ENCODE results near the gene TEX35.

Gene TEX35

GRCh38 chr1:178503849-178504248, 9.1 kb upstream of the TEX35 start:
- Histone ChIP-seq H3K27me3 (ENCODE audit: control insufficient read depth, insufficient read depth, low read length) (no peaks in the 10 kb centered on the region), H3K4me3 (ENCODE audit: low read depth, low read length) (no peak overlapping the region), H3K9ac (ENCODE audit: low read depth, low read length) (no peak overlapping the region), H3K9me3 (ENCODE audit: control insufficient read depth, insufficient read depth, low read length) (no peaks in the 10 kb centered on the region), H3K36me3 (ENCODE audit: control insufficient read depth, insufficient read depth, low read length) (no peaks in the 10 kb centered on the region), H3K4me1 (ENCODE audit: control insufficient read depth, insufficient read depth, low read length) (no peaks in the 10 kb centered on the region)

GRCh38 chr1:178504286-178504685, 8.6 kb upstream of the TEX35 start:
- Histone ChIP-seq H3K27me3 (ENCODE audit: control insufficient read depth, insufficient read depth, low read length) (no peaks in the 10 kb centered on the region), H3K9ac (ENCODE audit: low read depth, low read length) (no peak overlapping the region), H3K4me1 (ENCODE audit: control insufficient read depth, insufficient read depth, low read length) (no peaks in the 10 kb centered on the region), H3K36me3 (ENCODE audit: control insufficient read depth, insufficient read depth, low read length) (no peaks in the 10 kb centered on the region), H3K4me3 (ENCODE audit: low read depth, low read length) (no peak overlapping the region), H3K9me3 (ENCODE audit: control insufficient read depth, insufficient read depth, low read length) (no peaks in the 10 kb centered on the region)

GRCh38 chr1:178506177-178506576, 6.7 kb upstream of the TEX35 start:
- Histone ChIP-seq H3K36me3 (ENCODE audit: control insufficient read depth, insufficient read depth, low read length) (no peaks in the 10 kb centered on the region), H3K9me3 (ENCODE audit: control insufficient read depth, insufficient read depth, low read length) (no peaks in the 10 kb centered on the region), H3K4me3 (ENCODE audit: low read depth, low read length) (no peak overlapping the region), H3K27me3 (ENCODE audit: control insufficient read depth, insufficient read depth, low read length) (no peaks in the 10 kb centered on the region), H3K9ac (ENCODE audit: low read depth, low read length) (no peak overlapping the region), H3K4me1 (ENCODE audit: control insufficient read depth, insufficient read depth, low read length) (no peaks in the 10 kb centered on the region)

- Histone ChIP-seq H3K4me3 (ENCODE audit: low read depth, low read length) (no peak overlapping the region), H3K36me3 (ENCODE audit: control insufficient read depth, insufficient read depth, low read length) (no peaks in the 10 kb centered on the region), H3K9me3 (ENCODE audit: control insufficient read depth, insufficient read depth, low read length) (no peaks in the 10 kb centered on the region)
These were observed 6.2 kb upstream of the TEX35 start for GRCh38 chr1:178506669-178507068.

GRCh38 chr1:178509414-178510007, 3.4 kb upstream of the TEX35 start:
- no peak overlapping the region for H3K9ac ChIP-seq (ENCODE audit: low read depth, low read length)
- H3K27me3 ChIP-seq (ENCODE audit: control insufficient read depth, insufficient read depth, low read length) = no peaks in the 10 kb centered on the region
- no peak overlapping the region for H3K4me3 ChIP-seq (ENCODE audit: low read depth, low read length)
- H3K9me3 ChIP-seq (ENCODE audit: control insufficient read depth, insufficient read depth, low read length) = no peaks in the 10 kb centered on the region
- H3K4me1 ChIP-seq (ENCODE audit: control insufficient read depth, insufficient read depth, low read length) = no peaks in the 10 kb centered on the region
- no peaks in the 10 kb centered on the region for H3K36me3 ChIP-seq (ENCODE audit: control insufficient read depth, insufficient read depth, low read length)

More at GRCh38 chr1:178506669-178507068, 6.2 kb upstream of the TEX35 start:
- Histone ChIP-seq H3K27me3 (ENCODE audit: control insufficient read depth, insufficient read depth, low read length) (no peaks in the 10 kb centered on the region), H3K9ac (ENCODE audit: low read depth, low read length) (no peak overlapping the region), H3K4me1 (ENCODE audit: control insufficient read depth, insufficient read depth, low read length) (no peaks in the 10 kb centered on the region)

GRCh38 chr1:178510155-178510554, 2.8 kb upstream of the TEX35 start:
- H3K36me3 ChIP-seq (ENCODE audit: control insufficient read depth, insufficient read depth, low read length) = no peaks in the 10 kb centered on the region
- no peaks in the 10 kb centered on the region for H3K4me1 ChIP-seq (ENCODE audit: control insufficient read depth, insufficient read depth, low read length)
- H3K27me3 ChIP-seq (ENCODE audit: control insufficient read depth, insufficient read depth, low read length) = no peaks in the 10 kb centered on the region
- no peaks in the 10 kb centered on the region for H3K9me3 ChIP-seq (ENCODE audit: control insufficient read depth, insufficient read depth, low read length)
- no peak overlapping the region for H3K9ac ChIP-seq (ENCODE audit: low read depth, low read length)
- no peak overlapping the region for H3K4me3 ChIP-seq (ENCODE audit: low read depth, low read length)

- H3K9ac ChIP-seq (ENCODE audit: low read depth, low read length) = no peak overlapping the region
These were observed 522 bp downstream of the TEX35 start for GRCh38 chr1:178513278-178513983.

GRCh38 chr1:178516110-178516509, 3.2 kb downstream of the TEX35 start:
- Histone ChIP-seq H3K4me3 (ENCODE audit: low read depth, low read length) (no peak overlapping the region), H3K4me1 (ENCODE audit: control insufficient read depth, insufficient read depth, low read length) (no peaks in the 10 kb centered on the region), H3K36me3 (ENCODE audit: control insufficient read depth, insufficient read depth, low read length) (no peaks in the 10 kb centered on the region), H3K27me3 (ENCODE audit: control insufficient read depth, insufficient read depth, low read length) (no peaks in the 10 kb centered on the region), H3K9ac (ENCODE audit: low read depth, low read length) (no peak overlapping the region), H3K9me3 (ENCODE audit: control insufficient read depth, insufficient read depth, low read length) (no peaks in the 10 kb centered on the region)

More at GRCh38 chr1:178513278-178513983, 522 bp downstream of the TEX35 start:
- H3K9me3 ChIP-seq (ENCODE audit: control insufficient read depth, insufficient read depth, low read length) = no peaks in the 10 kb centered on the region
- H3K27me3 ChIP-seq (ENCODE audit: control insufficient read depth, insufficient read depth, low read length) = no peaks in the 10 kb centered on the region
- H3K4me1 ChIP-seq (ENCODE audit: control insufficient read depth, insufficient read depth, low read length) = no peaks in the 10 kb centered on the region
- no peak overlapping the region for H3K4me3 ChIP-seq (ENCODE audit: low read depth, low read length)
- no peaks in the 10 kb centered on the region for H3K36me3 ChIP-seq (ENCODE audit: control insufficient read depth, insufficient read depth, low read length)

GRCh38 chr1:178518894-178519293, 6.0 kb downstream of the TEX35 start:
- no peaks in the 10 kb centered on the region for H3K4me1 ChIP-seq (ENCODE audit: control insufficient read depth, insufficient read depth, low read length)
- no peaks in the 10 kb centered on the region for H3K27me3 ChIP-seq (ENCODE audit: control insufficient read depth, insufficient read depth, low read length)
- no peak overlapping the region for H3K9ac ChIP-seq (ENCODE audit: low read depth, low read length)
- no peaks in the 10 kb centered on the region for H3K36me3 ChIP-seq (ENCODE audit: control insufficient read depth, insufficient read depth, low read length)
- H3K4me3 ChIP-seq (ENCODE audit: low read depth, low read length) = no peak overlapping the region
- H3K9me3 ChIP-seq (ENCODE audit: control insufficient read depth, insufficient read depth, low read length) = no peaks in the 10 kb centered on the region

GRCh38 chr1:178520803-178521202, 7.9 kb downstream of the TEX35 start:
- Histone ChIP-seq H3K9ac (ENCODE audit: low read depth, low read length) (no peak overlapping the region), H3K4me1 (ENCODE audit: control insufficient read depth, insufficient read depth, low read length) (no peaks in the 10 kb centered on the region), H3K4me3 (ENCODE audit: low read depth, low read length) (no peak overlapping the region), H3K27me3 (ENCODE audit: control insufficient read depth, insufficient read depth, low read length) (no peaks in the 10 kb centered on the region), H3K9me3 (ENCODE audit: control insufficient read depth, insufficient read depth, low read length) (no peaks in the 10 kb centered on the region), H3K36me3 (ENCODE audit: control insufficient read depth, insufficient read depth, low read length) (no peaks in the 10 kb centered on the region)

- Histone ChIP-seq H3K27me3 (ENCODE audit: control insufficient read depth, insufficient read depth, low read length) (no peaks in the 10 kb centered on the region), H3K36me3 (ENCODE audit: control insufficient read depth, insufficient read depth, low read length) (no peaks in the 10 kb centered on the region), H3K9me3 (ENCODE audit: control insufficient read depth, insufficient read depth, low read length) (no peaks in the 10 kb centered on the region)
These were observed 8.3 kb downstream of the TEX35 start for GRCh38 chr1:178521241-178521640.

GRCh38 chr1:178527117-178527516, 14.2 kb downstream of the TEX35 start:
- H3K4me3 ChIP-seq (ENCODE audit: low read depth, low read length) = no peak overlapping the region
- H3K9me3 ChIP-seq (ENCODE audit: control insufficient read depth, insufficient read depth, low read length) = no peaks in the 10 kb centered on the region
- H3K9ac ChIP-seq (ENCODE audit: low read depth, low read length) = no peak overlapping the region
- H3K27me3 ChIP-seq (ENCODE audit: control insufficient read depth, insufficient read depth, low read length) = no peaks in the 10 kb centered on the region
- no peaks in the 10 kb centered on the region for H3K36me3 ChIP-seq (ENCODE audit: control insufficient read depth, insufficient read depth, low read length)
- no peaks in the 10 kb centered on the region for H3K4me1 ChIP-seq (ENCODE audit: control insufficient read depth, insufficient read depth, low read length)

More at GRCh38 chr1:178521241-178521640, 8.3 kb downstream of the TEX35 start:
- Histone ChIP-seq H3K4me1 (ENCODE audit: control insufficient read depth, insufficient read depth, low read length) (no peaks in the 10 kb centered on the region), H3K4me3 (ENCODE audit: low read depth, low read length) (no peak overlapping the region), H3K9ac (ENCODE audit: low read depth, low read length) (no peak overlapping the region)

Measured in iPS-15b (cell line).